Astrocyte (in vitro differentiated cells and primary cell): Measurements from ENCODE around the gene FOXL3. TPM values are rescaled to one million over a fixed set of nuclear protein-coding genes. Genes with fewer than 3 reads are reported as not detected.
"Not testable (repeated sequence)": the region's sequence is repeated elsewhere in the genome, so short reads cannot be mapped to it uniquely, and the experiment has no call there.

Experiments used
- DNase-seq: peaks from one replicate; pipeline ENCODE4 v3.0.0-alpha.2; 2010; ENCODE audit warnings: low read depth
- FAIRE-seq: peaks from 2 replicates; lab custom pipeline; 2011; peaks lifted over from hg19 to GRCh38; lab: Jason Lieb, UNC
- H2AFZ ChIP-seq: 2 replicates; pipeline ENCODE4 v1.6.0; 2012; ENCODE audit warnings: low read depth, low read length, inconsistent platforms
- H3K27ac ChIP-seq: 2 replicates; pipeline ENCODE4 v1.5.1; 2011; ENCODE audit warnings: low read depth, low read length, inconsistent platforms
- H3K27me3 ChIP-seq: 2 replicates; pipeline ENCODE4 v1.6.0; 2011; ENCODE audit warnings: low read length, inconsistent platforms; ENCODE audit not compliant: insufficient read depth
- H3K36me3 ChIP-seq: 2 replicates; pipeline ENCODE4 v1.5.1; 2011; ENCODE audit warnings: low read length, inconsistent platforms; ENCODE audit not compliant: insufficient read depth
- H3K4me1 ChIP-seq: 2 replicates; pipeline ENCODE4 v1.5.1; 2011; ENCODE audit warnings: low read length, inconsistent platforms; ENCODE audit not compliant: insufficient read depth
- H3K4me2 ChIP-seq: 2 replicates; pipeline ENCODE4 v1.6.0; 2012; ENCODE audit warnings: low read length, inconsistent platforms
- H3K4me3 ChIP-seq: 2 replicates; pipeline ENCODE4 v1.5.1; 2011; ENCODE audit warnings: low read depth, mild to moderate bottlenecking, low read length, inconsistent platforms; ENCODE audit not compliant: insufficient read depth
- H3K79me2 ChIP-seq: 2 replicates; pipeline ENCODE4 v1.6.0; 2012; ENCODE audit warnings: mild to moderate bottlenecking, low read length, inconsistent platforms; ENCODE audit not compliant: insufficient read depth
- H3K9ac ChIP-seq: 2 replicates; pipeline ENCODE4 v1.6.0; 2012; ENCODE audit warnings: mild to moderate bottlenecking, low read length, inconsistent platforms
- H3K9me3 ChIP-seq: 2 replicates; pipeline ENCODE4 v1.5.1; 2012; ENCODE audit warnings: low read depth, mild to moderate bottlenecking, low read length, inconsistent platforms; ENCODE audit not compliant: insufficient read depth
- H4K20me1 ChIP-seq: 2 replicates; pipeline ENCODE4 v1.6.0; 2012; ENCODE audit warnings: low read length, inconsistent platforms; ENCODE audit not compliant: insufficient read depth
- H3K27ac Mint-ChIP-seq: one replicate; pipeline ENCODE4 v1.8.0; 2021; ENCODE audit warnings: mild to moderate bottlenecking, mixed read lengths; ENCODE audit not compliant: unreplicated experiment
- H3K27me3 Mint-ChIP-seq: one replicate; pipeline ENCODE4 v1.8.0; 2021; ENCODE audit warnings: low read depth, mixed read lengths; ENCODE audit not compliant: unreplicated experiment
- H3K36me3 Mint-ChIP-seq: one replicate; pipeline ENCODE4 v1.8.0; 2021; ENCODE audit warnings: low read depth, mixed read lengths; ENCODE audit not compliant: unreplicated experiment
- H3K4me1 Mint-ChIP-seq: one replicate; pipeline ENCODE4 v1.8.0; 2021; ENCODE audit warnings: low read depth, mixed read lengths; ENCODE audit not compliant: unreplicated experiment
- H3K4me3 Mint-ChIP-seq: one replicate; pipeline ENCODE4 v1.8.0; 2021; ENCODE audit warnings: mild to moderate bottlenecking, moderate library complexity, mixed read lengths; ENCODE audit not compliant: unreplicated experiment
- H3K9me3 Mint-ChIP-seq: one replicate; pipeline ENCODE4 v1.8.0; 2021; ENCODE audit warnings: mild to moderate bottlenecking, mixed read lengths; ENCODE audit not compliant: unreplicated experiment
- CTCF ChIP-seq: IDR thresholded peaks from 2 replicates; pipeline ENCODE4 v1.5.1; 2011; ENCODE audit warnings: low read depth, mild to moderate bottlenecking, inconsistent platforms, low read length, moderate library complexity; ENCODE audit not compliant: insufficient read depth
- EZH2 ChIP-seq: IDR thresholded peaks from 2 replicates; pipeline ENCODE4 v1.6.1; 2012; ENCODE audit warnings: mild to moderate bottlenecking, low read length, inconsistent platforms; ENCODE audit not compliant: insufficient read depth
- total RNA-seq: library from RNA; stranded (reverse); gene quantifications from 2 replicates; pipeline ENCODE4 v1.2.1, GENCODE V29; 2021

FOXL3 gene
- total RNA-seq, 1 donor from 2014 or later: not detected

- Histone ChIP-seq H3K27me3 (peaks cover 31% of the 10 kb centered on the region), H3K36me3 (no peaks in the 10 kb centered on the region), H3K4me1 (no peaks in the 10 kb centered on the region), H4K20me1 (no peaks in the 10 kb centered on the region), H3K4me3 (no peak overlapping the region), H3K9ac (no peak overlapping the region), H3K27ac (no peak overlapping the region), H3K79me2 (no peaks in the 10 kb centered on the region), H3K4me2 (no peak overlapping the region), H3K9me3 (no peaks in the 10 kb centered on the region), H2AFZ (no peak overlapping the region)
- peaks cover 3% of the 10 kb centered on the region for H3K9me3 Mint-ChIP-seq
- no peaks in the 10 kb centered on the region for H3K4me1 Mint-ChIP-seq
- no peak for FAIRE-seq
- no peak overlapping the region for H3K4me3 Mint-ChIP-seq
- peaks cover 44% of the 10 kb centered on the region for H3K27me3 Mint-ChIP-seq
- TF ChIP-seq EZH2: no peak
- TF ChIP-seq CTCF: no peak
- no peak for DNase-seq
- H3K27ac Mint-ChIP-seq: no peak overlapping the region
- no peaks in the 10 kb centered on the region for H3K36me3 Mint-ChIP-seq
These were observed 5.5 kb downstream of the FOXL3 start for GRCh38 chr7:295155-296154.

- no peak overlapping the region for H3K4me3 ChIP-seq
- no peaks in the 10 kb centered on the region for H4K20me1 ChIP-seq
- no peaks in the 10 kb centered on the region for H3K9me3 ChIP-seq
- FAIRE-seq (no peak), DNase-seq (no peak)
- Mint-ChIP-seq H3K9me3 (peaks cover 3% of the 10 kb centered on the region), H3K4me3 (no peak overlapping the region), H3K36me3 (no peaks in the 10 kb centered on the region), H3K27ac (no peak overlapping the region), H3K27me3 (peaks cover 44% of the 10 kb centered on the region), H3K4me1 (no peaks in the 10 kb centered on the region)
- no peaks in the 10 kb centered on the region for H3K4me1 ChIP-seq
- H3K79me2 ChIP-seq: no peaks in the 10 kb centered on the region
- H3K9ac ChIP-seq: no peak overlapping the region
- TF ChIP-seq EZH2: no peak
- no peak overlapping the region for H3K4me2 ChIP-seq
- H3K36me3 ChIP-seq: no peaks in the 10 kb centered on the region
- H3K27me3 ChIP-seq: peaks cover 25% of the 10 kb centered on the region
- no peak overlapping the region for H2AFZ ChIP-seq
- H3K27ac ChIP-seq: no peak overlapping the region
These were observed 6.5 kb downstream of the FOXL3 start for GRCh38 chr7:296373-296945.

GRCh38 chr7:297141-297540 lies 7.2 kb downstream of the FOXL3 start:
- DNase-seq, H3K36me3 ChIP-seq, H3K4me3 ChIP-seq: not testable (repeated sequence)

More at GRCh38 chr7:297141-297540, 7.2 kb downstream of the FOXL3 start:
- H3K27me3 ChIP-seq: peaks cover 19% of the 10 kb centered on the region
- H3K36me3 Mint-ChIP-seq, H3K27ac ChIP-seq, H4K20me1 ChIP-seq, H3K4me1 ChIP-seq, H3K79me2 ChIP-seq, H3K4me2 ChIP-seq, H3K4me1 Mint-ChIP-seq, H3K9me3 ChIP-seq, FAIRE-seq, H2AFZ ChIP-seq, H3K9me3 Mint-ChIP-seq, H3K27ac Mint-ChIP-seq, H3K4me3 Mint-ChIP-seq, H3K9ac ChIP-seq: not testable (repeated sequence)
- peaks cover 42% of the 10 kb centered on the region for H3K27me3 Mint-ChIP-seq
